Heart left ventricle (tissue), 13 donors: Measurements from ENCODE around the gene KANSL3.

ENCODE experiments used
- CTCF ChIP-seq, 12 donors: fragments of 200-600 bp; sonication (generic) in 4 of 12; IDR thresholded peaks; one replicate each; pipeline versions ENCODE4 v1.5.0 to v1.8.0; 2018 to 2022; ENCODE audit warnings: antibody characterized with exemption in 12 of 12, mild to moderate bottlenecking in 5 of 12
- POLR2A ChIP-seq, 2 donors: fragments of 450-650 bp; IDR thresholded peaks; one replicate each; pipeline ENCODE4 v1.6.1; 2017; ENCODE audit warnings: antibody characterized with exemption in 2 of 2, mild to moderate bottlenecking in 2 of 2, moderate library complexity in 2 of 2
- donor health status: ischemic (EF 13 %, LVEDD 7.1; RV severe dilation, severe dysfunction).
- donor health status: DM: no; HTN: yes; CAD: no.
- donor health status: DM: no; HTN: no; CAD: no.
- donor health status: ischemic (EF 25% LVEDD 6.9; RV normal size, moderate dysfunction).
- donor health status: ischemic (EF 25% LVEDD 5.7; RV mildly dilated, moderate dysfunction).
- donor health status: ischemic (EF 35%, LVEDD 5.7; RV mildly dilated, moderate dysfunction).
- donor health status: nonischemic (EF 11% LVEDD 7.7; RV severe dilation, severe dysfunction).
- donor health status: DM: yes; HTN: yes; CAD: no.
- donor health status: PGD.
- donor health status: ischemic (EF 29% LVEDD 5.4; RV normal size, mild dysfunction).
- donor health status: nonischemic (EF 23%, LVEDD 6.1; RV moderate dilation, normal function).

GRCh38 chr2:96683307-96683706 is 45.2 kb upstream of the KANSL3 start:
- TF ChIP-seq CTCF (IDR thresholded peaks at IDR 0.05): no peak
- TF ChIP-seq POLR2A (IDR thresholded peaks at IDR 0.05): no peak
